GM18508 (cell line): ENCODE results near the gene IRAK3.
"Not testable (repeated sequence)": the region's sequence is repeated elsewhere in the genome, so short reads cannot be mapped to it uniquely, and the experiment has no call there.

ENCODE experiments used
- ATAC-seq: cut with Tn5 transposase; IDR thresholded peaks from one replicate; pipeline ENCODE4 v1.9.1; 2021; ENCODE audit warnings: moderate number of reproducible peaks; ENCODE audit not compliant: insufficient read depth, unreplicated experiment

IRAK3 gene

DNA sequence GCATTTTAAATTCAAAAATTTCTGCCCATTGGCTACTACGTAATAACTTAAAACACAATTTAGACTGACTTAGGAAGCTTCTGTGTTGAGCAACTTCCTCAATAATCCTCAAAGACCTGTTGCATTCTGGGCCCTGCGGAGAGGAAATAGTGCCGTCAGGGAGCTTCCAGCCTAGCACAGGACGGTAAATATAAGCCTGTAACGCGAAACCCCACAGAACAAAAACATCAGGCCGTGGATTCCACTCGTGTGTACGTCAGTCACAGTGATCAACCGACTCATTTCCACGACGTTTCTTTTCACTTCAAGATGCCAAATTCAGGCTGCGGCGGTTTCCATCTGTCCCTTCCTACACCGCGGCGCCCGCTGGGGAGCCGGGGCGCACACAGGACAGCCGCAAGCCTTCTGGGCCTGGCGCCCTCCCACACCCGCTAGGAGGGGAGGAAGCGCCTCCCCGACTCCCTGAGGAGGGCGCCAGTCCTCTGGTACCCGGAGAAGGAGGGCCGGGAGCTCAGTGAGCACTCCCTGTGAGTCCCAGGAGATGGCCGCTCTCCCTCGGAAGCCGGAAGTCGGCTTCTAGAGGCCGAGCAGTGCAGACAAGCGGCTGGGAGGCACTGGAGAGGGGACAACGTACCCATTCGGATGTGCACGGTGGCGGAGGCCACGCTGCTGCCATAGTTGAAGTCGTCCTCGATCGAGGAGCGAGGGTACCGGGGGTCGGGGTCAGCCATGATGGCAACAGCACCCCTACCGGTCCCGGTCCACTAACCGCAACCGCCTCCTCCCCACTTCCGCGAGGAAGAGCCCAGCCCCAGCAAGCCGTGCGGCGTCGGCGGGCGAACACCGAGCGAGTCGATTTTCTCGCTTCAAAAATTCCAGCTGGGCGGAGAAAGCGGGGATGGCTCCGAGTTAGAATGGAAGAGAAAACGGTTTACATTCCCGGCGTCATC, 19.5 kb upstream of the IRAK3 start, which contains the start of gene TMBIM4:
TMBIM4 (minus strand) TSS at position 776 of the 950 bp plus-strand sequence; CDS start at position 731, 45 bp downstream.
- ATAC-seq, result peak; percentile 70

DNA sequence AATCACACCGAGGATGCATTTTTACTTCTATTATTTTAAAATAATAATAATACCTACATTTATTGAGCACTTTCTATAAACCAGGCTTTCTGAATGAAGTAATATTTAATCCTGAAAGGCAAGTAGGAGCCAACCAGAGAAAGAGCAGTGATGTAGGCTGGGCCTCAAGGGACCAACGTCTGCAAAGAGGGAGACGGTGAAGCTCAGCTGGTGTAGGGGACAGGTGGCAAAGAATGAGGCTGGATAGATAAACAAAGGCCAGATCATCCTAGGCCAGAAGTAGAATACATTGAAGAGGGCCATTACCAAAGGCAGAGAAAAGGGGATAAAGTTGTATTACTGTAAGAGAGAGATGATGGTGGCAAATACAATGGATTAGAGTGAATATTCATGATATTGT, 18.4 kb upstream of the IRAK3 start:
- ATAC-seq, result no peak

GRCh38 chr12:66174391-66175325, 14.4 kb upstream of the IRAK3 start:
- ATAC-seq, result not testable (repeated sequence)

- no peak for ATAC-seq
These were observed 12.7 kb upstream of the IRAK3 start for GRCh38 chr12:66176105-66176900.

- no peak for ATAC-seq
These were observed 6.1 kb upstream of the IRAK3 start for GRCh38 chr12:66182956-66183355.

DNA sequence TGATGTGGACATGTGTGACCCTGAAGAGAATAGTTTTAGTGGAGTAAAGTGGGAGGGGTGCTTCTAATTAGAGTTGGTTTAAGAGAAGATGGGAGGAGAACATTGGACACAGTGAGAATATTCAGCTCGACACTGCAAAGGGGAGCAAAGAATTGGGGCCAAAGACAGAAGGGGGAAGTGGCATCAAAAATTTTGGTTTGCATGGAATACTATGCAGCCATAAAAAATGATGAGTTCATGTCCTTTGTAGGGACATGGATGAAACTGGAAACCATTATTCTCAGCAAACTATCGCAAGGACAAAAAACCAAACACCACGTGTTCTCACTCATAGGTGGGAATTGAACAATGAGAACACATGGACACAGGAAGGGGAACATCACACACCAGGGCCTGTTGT, 4.2 kb upstream of the IRAK3 start:
- ATAC-seq, result not testable (repeated sequence)

DNA sequence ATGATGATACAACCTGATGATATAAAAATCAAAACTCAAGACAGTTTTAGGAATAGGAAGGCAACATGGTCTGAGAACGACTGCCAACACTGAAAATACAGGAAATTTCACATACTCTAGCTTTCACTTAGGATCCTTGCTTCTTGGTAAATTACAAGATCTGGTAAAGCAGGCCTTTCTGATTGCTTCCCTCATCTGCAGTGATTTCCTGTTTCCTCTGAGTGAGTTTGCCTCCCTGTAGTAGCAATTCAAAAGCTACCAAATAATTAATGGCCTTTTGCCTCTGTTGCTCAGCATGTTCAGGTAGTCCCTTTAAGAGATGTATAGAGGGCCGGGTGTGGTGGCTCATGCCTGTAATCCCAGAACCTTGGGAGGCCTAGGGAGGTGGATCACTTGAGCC, 2.0 kb upstream of the IRAK3 start:
- ATAC-seq, result no peak

DNA sequence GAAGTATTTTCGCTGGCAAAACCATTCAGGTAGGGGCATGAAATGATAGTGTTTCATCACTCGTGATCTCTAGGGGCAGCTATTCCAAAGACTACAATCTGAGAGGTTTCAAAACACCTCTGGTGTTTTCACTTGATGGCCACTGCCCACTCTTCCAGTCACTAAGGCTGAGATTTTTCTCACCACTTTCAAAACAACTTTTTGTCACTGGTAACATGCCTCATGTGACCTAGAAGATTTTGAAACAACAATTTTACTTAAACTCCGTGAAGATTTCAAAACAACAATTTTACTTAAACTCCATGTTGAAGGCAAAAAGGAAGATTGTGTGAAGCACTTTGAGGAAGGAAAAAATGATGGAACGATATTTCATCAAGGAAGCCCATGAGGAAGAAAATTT, 1.2 kb upstream of the IRAK3 start:
- ATAC-seq, result no peak

GRCh38 chr12:66189486-66189843, 451 bp downstream of the IRAK3 start:
- no peak for ATAC-seq

GRCh38 chr12:66189889-66190288, 875 bp downstream of the IRAK3 start:
- no peak for ATAC-seq

GRCh38 chr12:66190519-66191370, 1.7 kb downstream of the IRAK3 start:
- ATAC-seq, result no peak

DNA sequence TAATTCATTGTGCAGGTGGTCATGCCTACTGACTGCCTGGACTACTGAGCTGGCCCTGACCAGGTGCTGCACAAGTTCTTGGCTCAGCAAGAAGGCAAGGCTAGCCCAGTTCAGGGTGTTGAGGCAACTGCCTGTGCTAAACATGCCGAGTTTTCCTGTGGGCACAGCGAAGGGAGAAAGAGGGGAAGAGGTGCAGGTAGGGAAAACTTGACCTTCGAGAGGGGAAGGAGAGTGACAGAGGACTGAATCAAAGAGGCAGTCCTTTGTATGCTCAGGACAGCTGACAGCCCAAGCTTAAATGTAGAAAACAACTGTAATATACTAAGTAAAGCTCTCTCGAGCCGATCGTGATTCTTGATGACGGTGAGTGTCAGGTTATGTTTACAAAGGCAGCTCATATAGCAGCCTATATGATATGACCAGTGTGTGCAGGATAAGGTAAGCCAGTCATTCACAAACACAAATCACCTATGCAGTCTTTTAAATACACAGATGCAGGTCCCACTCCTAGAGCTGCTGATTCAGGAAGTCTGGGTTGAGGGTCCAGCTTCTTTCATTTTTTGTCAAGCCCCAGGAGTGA, 2.6 kb downstream of the IRAK3 start:
- no peak for ATAC-seq

DNA sequence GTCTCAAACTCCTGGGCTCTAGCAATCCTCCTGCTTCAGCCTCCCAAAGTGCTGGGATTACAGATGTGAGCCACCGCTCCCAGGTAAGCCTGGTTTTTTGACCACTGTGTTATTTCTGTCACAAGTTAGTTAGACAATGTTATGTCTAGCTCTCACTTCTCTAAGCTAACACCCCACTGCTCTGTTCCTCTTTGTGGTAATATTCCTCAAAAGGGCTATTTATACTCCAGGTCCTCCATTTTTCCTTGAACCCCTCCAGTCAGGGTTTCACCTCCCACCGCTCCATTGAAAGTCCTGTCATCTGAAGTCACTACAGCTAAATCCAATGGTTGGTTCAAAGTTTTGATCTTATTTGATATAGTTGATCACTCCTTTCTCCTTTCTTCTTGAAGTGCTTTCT, 5.1 kb downstream of the IRAK3 start:
- no peak for ATAC-seq

DNA sequence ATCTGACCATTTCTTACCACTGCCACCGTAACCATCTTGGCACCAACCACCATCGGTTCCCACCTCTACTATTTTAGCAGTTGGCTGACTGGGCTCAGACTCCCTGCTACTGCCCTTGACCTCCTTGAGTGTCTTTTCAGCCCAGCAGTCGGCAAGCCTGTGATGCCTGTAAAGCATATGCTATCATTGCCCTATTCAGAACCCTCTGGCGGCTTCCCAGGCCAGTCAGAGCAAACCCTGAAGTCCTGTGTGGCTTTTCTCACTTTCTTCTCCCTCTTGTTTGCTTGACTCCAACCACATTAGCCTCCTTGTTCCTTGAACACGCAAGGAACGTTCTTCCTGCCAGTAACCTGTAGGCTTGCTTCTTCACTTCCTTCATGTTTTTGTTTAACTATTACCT, 6.2 kb downstream of the IRAK3 start:
- no peak for ATAC-seq

- ATAC-seq, result peak; percentile 78
These were observed 7.8 kb downstream of the IRAK3 start for GRCh38 chr12:66196806-66197205.

DNA sequence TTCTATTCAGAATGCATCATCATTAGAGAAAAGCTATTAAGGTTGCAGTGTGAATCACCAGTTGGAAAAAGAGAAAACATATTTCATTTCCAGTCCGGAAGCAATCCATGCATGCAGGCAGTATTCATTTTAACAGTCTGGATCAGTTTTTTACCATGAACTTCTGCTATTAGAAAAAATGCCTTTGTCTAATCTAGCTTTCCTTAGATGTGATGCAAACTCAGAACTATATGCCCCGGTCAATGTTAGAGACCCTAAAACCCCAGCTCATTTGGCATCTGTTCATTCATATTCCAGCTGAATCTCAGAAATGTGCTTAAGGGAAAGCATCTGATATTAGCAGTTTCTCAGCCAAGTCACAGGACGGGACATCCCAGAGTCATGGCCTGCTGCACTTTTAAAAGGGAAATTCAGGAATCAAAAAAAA, 8.5 kb downstream of the IRAK3 start:
- no peak for ATAC-seq

DNA sequence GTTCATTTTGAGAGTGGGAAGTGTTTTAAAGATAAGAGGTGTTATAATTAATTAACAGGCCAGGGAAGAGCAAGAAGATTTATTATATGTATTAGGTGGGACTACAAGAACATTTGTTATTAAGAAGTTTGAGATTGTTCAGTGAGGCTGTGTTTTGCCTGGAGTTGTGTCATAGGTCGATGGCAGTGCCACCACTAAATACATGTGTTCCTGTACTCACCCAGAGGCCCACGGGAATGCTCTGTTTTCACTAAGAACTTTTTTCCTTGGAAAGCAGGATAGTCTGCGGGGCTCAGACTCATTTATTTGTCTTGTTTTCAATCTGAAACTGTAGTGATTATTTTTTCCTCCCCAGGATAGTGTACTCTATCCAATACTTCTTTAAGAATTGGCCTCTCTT, 10.1 kb downstream of the IRAK3 start:
- no peak for ATAC-seq

DNA sequence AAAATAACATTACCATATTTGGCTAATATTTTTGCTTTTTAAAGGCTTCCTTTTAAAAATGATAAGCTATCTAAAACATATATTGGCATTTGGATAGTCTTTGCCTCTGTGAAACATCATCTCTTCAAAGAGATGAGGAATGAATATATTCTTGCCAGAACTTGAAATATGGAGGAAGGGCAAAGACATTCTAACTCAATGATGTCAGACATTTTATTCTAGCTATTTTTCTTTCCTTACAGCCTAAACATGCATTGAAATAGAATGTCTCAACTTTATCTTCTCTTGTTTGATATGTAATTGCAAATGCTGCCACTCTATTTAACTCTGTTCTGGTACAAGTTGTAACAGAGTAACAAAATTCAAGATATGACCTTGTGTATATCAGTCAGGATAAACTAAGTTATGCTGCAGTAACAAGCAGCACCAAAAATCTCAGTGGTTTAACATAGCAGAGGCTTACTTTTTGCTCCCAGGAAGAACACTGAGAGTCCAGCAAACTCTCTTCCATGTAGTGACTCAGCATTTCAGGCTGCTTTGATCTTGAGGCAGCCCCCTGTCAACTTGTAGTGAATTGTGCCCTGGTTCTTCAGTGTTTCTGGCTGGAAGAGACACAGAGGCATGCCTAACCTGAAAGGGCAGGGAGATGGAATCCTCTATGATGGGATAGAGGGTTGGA, 11.0 kb downstream of the IRAK3 start:
- no peak for ATAC-seq
